Right lung (tissue), 5 donors: ENCODE measurements around the gene IGBP1. TPM values are rescaled to one million over a fixed set of nuclear protein-coding genes. Genes with fewer than 3 reads are reported as not detected.
"Not testable (repeated sequence)": the region's sequence is repeated elsewhere in the genome, so short reads cannot be mapped to it uniquely, and the experiment has no call there.

Experiments used
- DNase-seq, 2 donors: peaks; one replicate each; pipeline ENCODE4 v3.0.0-alpha.2; 2013
- polyA plus RNA-seq, 5 donors: library from polyadenylated mRNA; unstranded; fragments of 120-200 nt; gene quantifications; one replicate each; pipeline versions ENCODE4 v1.2.1 to v1.2.3, GENCODE V29; 2013; ENCODE audit warnings: inconsistent platforms in 1 of 5, low replicate concordance in 1 of 5; ENCODE audit not compliant: insufficient read length in 5 of 5, insufficient read depth in 1 of 5

The IGBP1 gene
- polyA plus RNA-seq, 5 donors: 83.4 to 120 (median 111) TPM

- no peak for DNase-seq
Observed at GRCh38 chrX:70141373-70141772, 8.1 kb downstream of the IGBP1 start.

- DNase-seq: no peak
Observed at GRCh38 chrX:70166601-70167590, 33.6 kb downstream of the IGBP1 start.

- peak; percentile 2 to 19 for DNase-seq
Observed at GRCh38 chrX:70168238-70169188, 35.3 kb downstream of the IGBP1 start.

GRCh38 chrX:70169281-70169680 is 36.0 kb downstream of the IGBP1 start:
- DNase-seq: no peak

- no peak for DNase-seq
Observed at GRCh38 chrX:70171624-70172023, 38.4 kb downstream of the IGBP1 start.

- DNase-seq: no peak
Observed at GRCh38 chrX:70172221-70172620, 39.0 kb downstream of the IGBP1 start.

- no peak for DNase-seq
Observed at GRCh38 chrX:70172964-70173363, 39.7 kb downstream of the IGBP1 start.

GRCh38 chrX:70174754-70175153 is 41.5 kb downstream of the IGBP1 start:
- no peak for DNase-seq

- DNase-seq: no peak
Observed at GRCh38 chrX:70175338-70175737, 42.1 kb downstream of the IGBP1 start.

- no peak for DNase-seq
Observed at GRCh38 chrX:70176938-70177533, 43.8 kb downstream of the IGBP1 start, which contains the start of gene DGAT2L6. Gene DGAT2L6, plus strand, starts transcription at chrX:70177483. Its CDS starts 100 bp downstream, at chrX:70177583.

- DNase-seq: no peak
Observed at GRCh38 chrX:70183091-70183490, 49.8 kb downstream of the IGBP1 start.

- DNase-seq: no peak
Observed at GRCh38 chrX:70190225-70190624, 57.0 kb downstream of the IGBP1 start.

- DNase-seq: no peak
Observed at GRCh38 chrX:70196961-70197720, 63.9 kb downstream of the IGBP1 start.

GRCh38 chrX:70201732-70202131 is 68.5 kb downstream of the IGBP1 start:
- DNase-seq: no peak

- no peak for DNase-seq
Observed at GRCh38 chrX:70208479-70208878, 75.2 kb downstream of the IGBP1 start.

- not testable (repeated sequence) for DNase-seq
Observed at GRCh38 chrX:70209570-70209969, 76.3 kb downstream of the IGBP1 start.

Other genes with a start within 250 kb of the IGBP1 start
- not detected for gene AWAT2, start 83.5 kb upstream of the IGBP1 start, polyA plus RNA-seq
- gene OTUD6A, start 71.0 kb upstream of the IGBP1 start, polyA plus RNA-seq: not detected
- gene DGAT2L6, start 44.0 kb downstream of the IGBP1 start, polyA plus RNA-seq: under 1 TPM in 1 of 5 donors, not detected in 4; 0.09 TPM
- gene AWAT1, start 101.2 kb downstream of the IGBP1 start, polyA plus RNA-seq: under 1 TPM in 3 of 5 donors, not detected in 2; 0.08 to 0.40 (median 0.14) TPM
- gene P2RY4, start 126.8 kb downstream of the IGBP1 start, polyA plus RNA-seq: under 1 TPM; 0.33 to 0.62 (median 0.40) TPM
- gene ARR3, start 134.9 kb downstream of the IGBP1 start, polyA plus RNA-seq: 1 to 10 TPM in 3 of 5 donors, under 1 TPM in 2; 0.56 to 2.1 (median 1.3) TPM
- gene RAB41, start 148.7 kb downstream of the IGBP1 start, polyA plus RNA-seq: 1 to 10 TPM in 4 of 5 donors, under 1 TPM in 1; 0.73 to 1.3 (median 1.2) TPM
- gene PDZD11, start 156.5 kb downstream of the IGBP1 start, polyA plus RNA-seq: 10 to 100 TPM; 47.6 to 66.6 (median 55.5) TPM
- gene KIF4A, start 156.7 kb downstream of the IGBP1 start, polyA plus RNA-seq: 10 to 100 TPM; 10.0 to 30.4 (median 17.7) TPM